NCI-H2029 treated with DMSO at 0.1 percent for 48 hours (cell line): Measurements from ENCODE around the gene RILPL1.
"Not testable (repeated sequence)": the region's sequence is repeated elsewhere in the genome, so short reads cannot be mapped to it uniquely, and the experiment has no call there.

Experiments used
- DNase-seq: peaks from one replicate; lab custom pipeline; 2025; lab: John Stamatoyannopoulos, UW

RILPL1 gene, protein sequence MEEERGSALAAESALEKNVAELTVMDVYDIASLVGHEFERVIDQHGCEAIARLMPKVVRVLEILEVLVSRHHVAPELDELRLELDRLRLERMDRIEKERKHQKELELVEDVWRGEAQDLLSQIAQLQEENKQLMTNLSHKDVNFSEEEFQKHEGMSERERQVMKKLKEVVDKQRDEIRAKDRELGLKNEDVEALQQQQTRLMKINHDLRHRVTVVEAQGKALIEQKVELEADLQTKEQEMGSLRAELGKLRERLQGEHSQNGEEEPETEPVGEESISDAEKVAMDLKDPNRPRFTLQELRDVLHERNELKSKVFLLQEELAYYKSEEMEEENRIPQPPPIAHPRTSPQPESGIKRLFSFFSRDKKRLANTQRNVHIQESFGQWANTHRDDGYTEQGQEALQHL

DNA sequence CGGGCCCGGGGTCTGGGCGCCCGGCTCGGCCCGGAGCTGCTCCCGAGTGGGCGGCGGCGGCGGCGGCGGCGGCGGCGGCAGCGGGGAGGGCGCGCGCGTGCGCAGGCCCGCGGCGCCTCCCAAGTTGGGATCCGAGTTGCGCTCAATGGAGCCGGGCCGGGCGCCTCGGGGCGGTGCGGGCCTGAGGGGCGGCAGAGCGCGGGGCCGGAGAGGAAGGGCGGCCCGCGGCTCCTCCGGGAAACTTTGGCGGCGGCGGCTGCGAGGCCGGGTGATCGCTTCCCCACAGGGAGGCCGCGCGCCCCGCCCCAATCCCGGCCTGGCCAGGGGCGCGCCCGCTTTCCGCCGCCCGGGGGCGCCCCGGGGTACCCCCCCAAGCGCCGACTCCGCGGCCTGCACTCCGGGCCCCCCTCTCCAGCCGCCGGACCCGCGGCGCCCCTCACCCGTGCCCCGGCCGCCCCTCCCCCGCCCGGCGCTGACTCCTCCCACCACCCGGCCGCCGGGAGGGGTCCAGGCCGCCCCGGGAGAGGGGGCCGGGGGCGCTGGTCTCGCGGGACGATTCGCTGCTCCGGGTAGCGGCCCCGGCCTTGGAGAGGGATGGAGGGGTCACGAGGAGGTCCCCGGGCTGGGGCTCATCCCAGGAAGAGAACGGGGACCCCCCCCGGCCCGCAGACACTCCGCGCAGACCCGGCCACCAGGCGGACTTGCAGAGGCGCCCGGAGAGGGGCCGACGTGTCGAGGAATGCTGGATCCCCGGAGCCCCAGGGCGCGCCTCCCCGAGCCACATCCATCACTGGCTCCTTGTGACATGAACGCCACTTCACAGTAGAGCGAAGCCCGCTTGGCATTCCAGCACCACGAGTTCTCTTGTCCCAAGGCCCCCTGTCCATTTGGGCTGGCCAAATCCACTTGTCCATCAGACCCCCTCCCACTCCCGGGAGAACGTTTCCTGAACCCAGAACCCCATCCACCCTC is at the start of gene RILPL1:
Gene RILPL1, minus strand, starts transcription at position 48 of the 972 bp plus-strand sequence. CDS start 237 bp downstream, outside the sequence.
- DNase-seq = no peak

DNA sequence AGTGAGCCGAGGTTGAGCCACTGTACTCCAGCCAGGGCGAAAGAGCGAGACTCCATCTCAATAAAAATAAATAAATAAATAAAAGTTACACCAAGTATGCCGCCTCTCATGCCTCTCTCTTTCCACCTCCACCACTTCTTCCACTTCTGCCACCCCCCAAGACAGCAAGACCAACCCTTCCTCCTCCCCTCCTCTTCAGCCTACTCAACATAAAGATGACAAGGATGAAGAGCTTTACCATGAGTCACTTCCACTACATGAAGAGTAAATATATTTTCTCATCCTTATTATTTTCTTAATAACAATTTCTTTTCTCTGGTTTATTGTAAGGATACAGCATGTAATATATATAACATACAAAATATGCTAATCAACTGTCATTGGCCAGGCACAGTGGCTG is 47.3 kb upstream of the RILPL1 start:
- DNase-seq = no peak

DNA sequence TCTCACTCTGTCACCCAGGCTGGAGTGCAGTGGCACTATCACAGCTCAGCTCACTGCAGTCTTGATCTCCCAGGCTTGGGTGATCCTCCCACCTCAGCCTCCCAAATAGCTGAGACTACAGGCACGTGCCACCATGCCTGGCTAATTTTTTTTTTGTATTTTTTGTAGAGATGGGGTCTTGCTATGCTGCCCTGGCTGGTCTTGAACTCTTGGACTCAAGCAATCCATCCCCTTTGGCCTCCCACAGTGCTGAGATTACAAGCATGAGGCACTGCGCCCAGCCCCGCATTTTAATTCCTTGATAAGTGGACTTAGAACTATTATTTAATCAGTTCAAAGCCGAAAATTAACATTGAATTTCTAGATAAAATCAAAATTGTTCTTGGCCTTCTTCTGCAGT is 45.3 kb upstream of the RILPL1 start:
- DNase-seq = not testable (repeated sequence)

DNA sequence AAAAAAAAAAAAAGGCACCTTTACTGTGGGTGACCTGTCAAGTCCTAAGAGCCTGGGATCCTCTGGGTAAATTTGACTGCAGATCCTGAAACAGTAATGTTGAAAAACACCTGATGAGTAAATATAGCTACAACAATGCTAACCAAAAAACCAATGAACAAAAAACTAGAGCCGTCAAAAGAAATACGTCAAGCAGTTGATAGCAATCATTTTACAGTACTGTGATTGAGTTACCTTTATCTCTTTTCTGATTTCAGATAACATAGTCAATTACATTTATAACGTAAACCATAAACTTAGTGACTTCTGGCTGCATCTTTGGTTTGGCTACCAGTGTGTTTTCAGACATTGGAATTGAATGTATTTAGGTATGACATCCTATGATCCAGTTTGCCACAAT is 44.7 kb upstream of the RILPL1 start:
- no peak for DNase-seq

DNA sequence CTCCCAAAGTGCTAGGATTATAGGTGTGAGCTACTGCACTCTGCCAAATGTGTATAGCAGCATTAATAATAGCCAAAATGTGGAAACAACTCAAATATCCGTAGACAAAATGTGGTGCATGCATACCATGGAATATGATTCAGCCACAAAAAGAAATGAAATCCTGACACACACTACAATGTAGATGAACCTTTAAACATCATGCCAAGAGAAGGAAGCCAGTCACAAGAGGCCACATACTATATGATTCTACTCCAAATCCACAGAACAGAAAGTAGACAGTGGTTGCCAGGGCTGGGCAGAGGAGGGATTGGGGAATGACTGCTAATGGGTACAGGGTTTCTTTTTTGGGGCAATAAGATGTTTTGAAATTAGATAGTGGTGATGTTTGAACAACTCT is 43.1 kb upstream of the RILPL1 start:
- no peak for DNase-seq

DNA sequence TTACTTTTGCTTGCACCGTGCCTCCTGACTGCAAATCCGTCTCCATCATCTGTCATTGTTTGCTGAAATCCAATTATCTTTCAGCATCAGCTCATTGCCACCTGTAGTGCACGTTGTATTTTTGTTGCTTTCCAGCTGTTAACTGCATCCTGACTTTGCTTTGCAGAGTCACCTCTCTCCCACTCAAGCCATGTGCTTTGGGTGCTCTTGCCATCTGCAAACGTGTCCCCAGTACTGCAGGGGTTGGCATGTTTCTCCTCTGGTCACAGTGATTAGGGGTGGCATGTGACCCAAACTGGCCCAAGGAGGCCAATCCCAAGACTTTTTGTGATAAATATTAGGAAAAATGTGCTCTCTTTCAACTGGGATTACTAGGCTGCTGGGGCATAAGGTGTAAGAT is 40.4 kb upstream of the RILPL1 start:
- DNase-seq = no peak

DNA sequence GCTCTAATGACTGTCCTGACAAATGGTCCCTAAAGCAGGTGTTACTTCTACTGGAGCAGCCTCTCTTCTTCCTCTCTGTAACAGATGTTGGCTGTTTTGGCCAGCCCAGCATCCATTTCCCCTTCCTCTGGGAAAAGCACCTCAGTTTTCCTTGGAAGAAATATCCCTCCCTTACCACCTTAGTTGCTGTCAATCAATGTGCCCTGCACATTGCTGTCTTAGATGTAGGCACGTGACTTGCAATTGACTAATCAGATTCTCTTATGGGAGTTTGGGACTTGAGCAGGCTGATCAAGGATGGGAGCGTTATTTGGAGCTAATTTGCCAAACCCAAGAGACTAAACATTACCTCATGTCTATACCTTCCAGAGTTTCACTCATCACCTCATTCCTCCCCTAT is 38.9 kb upstream of the RILPL1 start:
- no peak for DNase-seq

DNA sequence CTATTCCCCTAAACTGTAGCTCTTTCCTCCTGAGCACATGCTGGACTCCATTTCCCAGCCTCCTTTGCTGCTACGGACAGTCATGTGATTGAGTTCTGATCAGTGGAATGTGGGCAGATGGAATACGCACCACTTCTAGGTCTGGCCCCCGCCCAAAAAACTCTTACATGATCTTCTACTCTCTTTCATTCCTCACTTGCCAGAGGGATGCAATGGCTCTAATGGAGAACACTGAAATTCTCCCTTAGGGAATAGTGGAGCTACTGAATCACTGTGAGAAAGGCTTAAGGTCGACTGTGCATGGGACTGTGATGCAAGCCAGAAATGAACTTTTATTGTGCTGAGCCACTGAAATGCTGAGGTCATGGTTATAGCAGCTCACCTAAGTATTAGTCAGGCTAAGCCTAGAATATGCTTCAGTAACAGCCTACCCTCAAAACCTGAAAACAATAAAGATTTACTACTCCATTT is 37.9 kb upstream of the RILPL1 start:
- DNase-seq = no peak

DNA sequence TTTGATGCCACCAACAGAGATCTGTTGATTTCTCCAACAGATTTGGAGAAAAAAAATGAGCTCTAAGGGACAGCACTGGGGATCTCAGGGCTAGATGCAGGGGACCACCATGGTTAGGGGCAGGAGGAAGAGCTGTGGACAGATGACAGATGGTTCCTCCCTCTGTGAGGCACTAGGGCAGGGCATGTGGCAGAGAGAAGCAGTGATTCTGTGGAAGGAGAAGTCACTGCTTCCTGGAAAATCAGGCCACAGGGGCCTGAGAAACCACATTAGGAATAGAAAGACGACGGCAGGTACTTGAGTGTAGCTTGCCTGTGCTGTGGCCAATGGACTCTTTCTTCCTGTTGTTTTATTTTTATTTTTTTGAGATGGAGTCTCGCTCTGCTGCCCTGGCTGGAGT is 25.9 kb upstream of the RILPL1 start:
- DNase-seq = no peak

DNA sequence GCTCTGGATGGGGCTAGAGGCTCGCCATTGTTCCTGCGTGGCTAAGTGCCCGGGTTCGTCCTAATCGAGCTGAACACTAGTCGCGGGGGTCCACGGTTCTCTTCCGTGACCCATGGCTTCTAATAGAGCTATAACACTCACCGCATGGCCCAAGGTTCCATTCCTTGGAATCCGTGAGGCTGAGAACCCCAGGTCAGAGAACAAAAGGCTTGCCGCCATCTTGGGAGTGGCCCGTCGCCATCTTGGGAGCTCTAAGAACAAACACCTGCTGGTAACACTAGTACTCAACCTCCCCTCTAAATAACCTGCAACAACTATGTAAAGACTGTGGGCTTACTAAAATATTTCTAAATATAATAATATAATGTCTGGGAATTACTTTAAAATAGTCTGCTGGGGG is 25.0 kb upstream of the RILPL1 start:
- not testable (repeated sequence) for DNase-seq

DNA sequence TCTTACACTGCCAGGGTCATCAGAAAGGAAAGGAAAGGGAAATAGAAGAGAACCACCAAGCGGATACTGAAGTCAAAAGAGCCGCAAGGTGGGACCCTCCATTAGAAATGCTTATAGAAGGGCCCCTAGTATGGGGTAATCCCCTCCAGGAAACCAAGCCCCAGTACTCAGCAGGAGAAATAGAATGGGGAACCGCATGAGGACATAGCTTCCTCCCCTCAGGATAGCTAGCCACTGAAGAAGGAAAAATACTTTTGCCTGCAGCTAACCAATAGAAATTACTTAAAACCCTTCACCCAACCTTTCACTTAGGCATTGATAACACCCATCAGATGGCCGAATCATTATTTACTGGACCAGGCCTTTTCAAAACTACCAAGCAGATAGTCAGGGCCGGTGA is 21.3 kb upstream of the RILPL1 start:
- not testable (repeated sequence) for DNase-seq

DNA sequence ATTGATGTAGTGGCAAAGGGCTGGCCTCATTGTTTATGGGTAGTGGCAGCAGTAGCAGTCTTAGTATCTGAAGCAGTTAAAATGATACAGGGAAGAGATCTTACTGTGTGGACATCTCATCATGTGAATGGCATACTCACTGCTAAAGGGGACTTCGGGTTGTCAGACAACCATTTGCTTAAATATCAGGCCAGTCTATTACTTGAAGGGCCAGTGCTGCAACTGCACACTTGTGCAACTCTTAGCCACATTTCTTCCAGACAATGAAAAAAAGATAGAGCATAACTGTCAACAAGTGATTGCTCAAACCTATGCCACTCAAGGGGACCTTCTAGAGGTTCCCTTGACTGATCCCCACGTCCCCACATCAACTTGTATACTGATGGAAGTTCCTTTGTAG is 20.6 kb upstream of the RILPL1 start:
- not testable (repeated sequence) for DNase-seq

DNA sequence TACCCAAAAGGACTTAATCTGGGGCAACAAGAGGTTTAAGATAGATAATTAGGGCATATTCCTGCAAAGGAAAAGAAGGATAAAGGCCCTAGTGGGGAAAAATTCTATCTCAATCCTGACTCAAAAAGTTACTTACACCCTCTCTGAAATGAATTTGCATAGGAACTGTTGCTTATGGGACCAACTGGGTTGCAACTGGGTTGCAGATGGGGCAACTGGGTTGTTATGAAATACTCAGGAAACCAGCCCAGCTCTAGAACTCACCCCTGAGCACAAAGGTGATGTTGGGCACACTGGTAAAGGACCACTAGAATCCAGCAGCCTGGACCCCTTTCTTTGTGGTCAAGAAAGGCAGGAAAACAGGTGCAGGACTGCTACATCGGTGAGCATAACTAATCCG is 17.2 kb upstream of the RILPL1 start:
- DNase-seq = no peak

DNA sequence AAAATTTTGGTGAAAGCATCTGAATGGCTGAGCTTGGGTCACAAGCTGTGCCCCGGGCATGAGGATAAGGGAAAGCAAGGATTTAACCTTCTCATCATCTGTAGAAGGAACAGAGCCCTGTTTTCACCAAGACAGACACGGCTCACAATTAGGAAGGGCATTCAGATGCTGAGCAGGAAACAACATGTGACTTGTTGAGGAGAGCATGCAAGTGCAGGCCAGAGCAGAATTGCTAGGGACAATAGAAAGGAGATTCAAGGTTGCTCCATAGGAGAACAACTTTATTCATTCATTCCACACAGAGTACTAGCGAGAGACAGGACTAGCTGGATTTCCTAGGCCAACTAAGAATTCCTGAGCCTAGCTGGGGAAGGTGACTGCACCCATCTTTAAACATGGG is 14.6 kb upstream of the RILPL1 start:
- DNase-seq = no peak

DNA sequence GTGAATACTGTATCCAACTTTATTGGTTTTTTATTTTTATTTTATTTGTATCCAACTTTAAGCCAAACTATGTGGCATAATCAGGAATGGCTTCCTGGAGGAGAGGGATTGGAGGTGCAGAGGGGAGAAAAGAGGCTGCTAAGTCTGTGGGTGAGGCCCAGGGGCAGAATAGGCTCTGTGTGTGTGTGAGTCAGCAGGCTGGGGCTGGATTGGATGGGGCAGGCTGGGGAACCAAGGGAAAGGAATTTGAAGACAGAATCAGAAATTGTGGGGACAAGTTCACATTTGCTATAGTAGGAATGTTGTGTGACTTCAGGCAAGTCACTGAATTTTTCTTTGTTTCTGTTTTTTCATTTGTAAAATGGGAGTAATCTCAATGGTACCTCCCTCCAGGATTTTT is 12.8 kb upstream of the RILPL1 start:
- DNase-seq = no peak

DNA sequence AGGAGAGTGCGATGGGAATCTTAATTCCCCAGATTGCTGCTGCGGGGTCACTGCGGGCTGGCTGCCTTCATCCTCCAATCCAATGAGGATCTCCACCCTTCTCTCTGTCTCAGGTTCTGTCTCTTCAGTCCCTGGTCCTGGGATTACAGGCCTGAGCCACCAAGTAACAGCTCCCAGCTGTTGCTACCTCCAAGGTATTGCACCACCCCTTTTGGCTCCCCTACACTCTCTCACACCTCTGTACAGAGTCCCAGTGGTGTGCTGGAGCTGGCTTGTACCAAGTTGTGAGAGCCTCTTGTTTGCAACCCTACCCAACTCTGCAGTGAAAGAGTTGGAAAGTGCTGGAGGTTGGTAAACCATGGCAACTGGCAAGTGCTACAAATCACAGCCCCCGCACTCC is 10.0 kb upstream of the RILPL1 start:
- no peak for DNase-seq

DNA sequence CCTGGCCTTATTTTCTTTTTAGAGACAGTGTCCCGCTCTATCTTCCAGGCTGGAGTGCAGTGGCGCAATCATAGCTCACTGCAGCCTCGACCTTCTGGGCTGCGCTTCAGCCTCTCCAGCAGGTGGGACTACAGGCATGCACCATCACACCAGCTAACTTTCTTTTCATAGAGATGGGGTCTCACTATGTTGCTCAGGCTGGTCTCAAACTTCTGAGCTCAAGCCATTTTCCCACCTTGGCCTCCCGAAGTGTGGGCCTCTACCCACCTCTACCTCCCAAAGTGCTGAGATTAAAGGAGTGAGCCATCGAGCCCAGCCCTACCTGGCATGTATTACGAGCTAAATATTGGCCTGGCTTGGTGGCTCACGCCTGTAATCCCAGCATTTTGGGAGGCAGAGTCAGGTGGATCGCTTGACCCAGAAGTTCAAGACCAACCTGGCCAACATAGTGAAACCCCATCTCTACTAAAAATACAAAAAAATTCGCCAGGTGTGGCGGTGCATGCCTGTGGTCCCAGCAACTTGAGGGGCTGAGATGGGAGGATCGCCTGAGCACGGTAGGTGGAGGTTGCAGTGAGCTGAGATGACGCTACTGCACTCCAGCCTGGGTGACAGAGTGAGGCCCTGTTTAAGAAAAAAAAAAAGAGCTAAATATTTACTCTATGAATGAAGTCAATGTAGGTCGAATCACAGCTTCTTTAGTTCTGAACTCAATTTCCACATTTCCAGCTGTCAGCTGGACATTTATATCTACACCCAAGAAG is 7.6 kb upstream of the RILPL1 start:
- no peak for DNase-seq

DNA sequence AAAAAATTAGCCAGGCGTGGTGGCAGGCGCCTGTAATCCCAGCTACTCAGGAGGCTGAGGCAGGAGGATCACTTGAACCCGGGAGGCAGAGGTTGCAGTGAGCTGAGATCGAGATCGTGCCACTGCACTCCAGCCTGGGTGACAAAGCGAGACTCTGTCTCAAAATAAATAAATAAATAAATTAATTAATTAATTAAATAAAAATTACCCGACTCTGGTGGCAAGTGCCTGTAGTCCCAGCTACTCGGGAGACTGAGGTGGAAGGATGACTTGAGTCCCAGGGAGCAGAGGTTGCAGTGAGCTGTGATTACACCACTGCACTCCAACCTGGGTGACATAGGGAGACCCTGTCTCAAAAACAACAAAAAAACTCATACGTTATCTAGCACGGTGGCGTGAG is 2.4 kb upstream of the RILPL1 start:
- DNase-seq = not testable (repeated sequence)

DNA sequence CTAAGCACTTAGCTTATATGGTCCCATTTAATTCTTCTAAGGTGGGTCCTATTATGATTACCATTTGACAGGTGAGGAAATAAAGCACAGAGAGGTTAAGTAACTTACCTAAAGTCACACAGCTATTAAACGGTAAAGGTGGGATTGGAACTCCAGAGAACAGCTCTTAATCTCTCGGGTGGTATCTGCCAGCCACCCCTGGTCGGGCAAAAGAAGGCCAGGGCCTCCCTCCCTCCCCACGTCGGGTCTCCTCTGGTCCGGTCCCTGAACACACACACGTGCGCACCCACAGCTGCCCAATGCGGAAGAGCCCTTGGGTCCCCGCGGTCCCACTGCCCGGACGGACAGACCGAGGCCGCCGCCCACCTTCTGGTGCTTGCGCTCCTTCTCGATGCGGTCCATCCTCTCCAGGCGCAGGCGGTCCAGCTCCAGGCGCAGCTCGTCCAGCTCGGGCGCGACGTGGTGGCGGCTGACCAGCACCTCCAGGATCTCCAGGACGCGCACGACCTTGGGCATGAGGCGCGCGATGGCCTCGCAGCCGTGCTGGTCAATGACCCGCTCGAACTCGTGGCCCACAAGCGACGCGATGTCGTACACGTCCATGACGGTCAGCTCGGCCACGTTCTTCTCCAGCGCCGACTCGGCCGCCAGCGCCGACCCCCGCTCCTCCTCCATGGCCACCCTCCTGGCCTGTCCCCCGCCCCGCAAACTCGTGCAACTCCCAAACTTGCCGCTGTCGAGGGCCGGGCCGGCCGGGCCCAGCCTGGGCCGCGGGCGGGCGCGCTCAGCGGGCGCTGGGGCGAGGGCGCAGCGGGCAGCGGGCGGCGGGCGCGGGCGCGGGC is 490 bp downstream of the RILPL1 start:
- DNase-seq = no peak

DNA sequence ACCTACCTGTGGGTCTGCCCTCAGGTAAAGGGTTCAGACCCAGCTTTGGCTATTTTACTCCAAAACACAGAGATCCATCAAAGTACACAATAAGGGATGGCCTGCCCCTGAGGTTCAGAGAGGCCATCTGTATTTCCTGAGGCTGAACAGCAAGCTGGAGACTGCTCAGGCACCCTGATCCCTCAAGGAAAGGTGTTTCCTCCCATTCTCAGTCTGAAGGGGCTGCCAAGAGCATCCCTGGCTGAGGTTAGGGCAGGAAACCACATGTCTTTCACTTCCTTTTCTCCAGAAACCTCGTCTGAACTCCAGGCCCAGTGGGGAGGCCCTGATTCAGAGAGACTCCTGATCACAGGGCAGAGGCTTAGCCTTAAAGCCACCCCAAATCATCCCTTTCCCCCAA is 1.5 kb downstream of the RILPL1 start:
- DNase-seq = no peak

DNA sequence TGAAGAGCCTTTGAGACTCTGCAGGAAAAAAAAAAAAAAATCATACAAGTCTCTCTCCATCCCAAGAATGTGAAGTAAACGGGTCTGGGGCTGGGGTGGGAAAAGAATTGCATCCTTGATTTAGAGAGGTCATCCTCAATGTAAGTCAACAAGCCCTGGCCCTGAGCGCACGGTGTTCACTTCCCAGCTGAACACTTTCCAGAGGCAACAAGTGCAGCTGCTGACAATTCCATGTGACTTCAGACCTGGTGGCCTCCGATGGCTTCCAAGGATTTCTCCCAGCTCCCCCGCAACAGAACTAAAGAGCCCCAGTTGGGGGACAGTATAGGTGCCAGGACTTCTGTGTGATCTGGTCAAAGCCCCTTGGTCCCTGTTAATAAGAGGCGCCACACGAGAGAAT is 2.4 kb downstream of the RILPL1 start:
- DNase-seq = no peak
